PC-3 (cell line): ENCODE measurements around the gene DQX1. TPM values are rescaled to one million over a fixed set of nuclear protein-coding genes. Genes with fewer than 3 reads are reported as not detected.
A peak's percentile ranks its signal among the peaks of the same experiment; 100 is the strongest.

Source experiments
- ATAC-seq: fragments of 200-7000 bp; cut with Tn5 transposase; 2 replicates; pipeline ENCODE4 v1.9.1; 2020; ENCODE audit warnings: mild to moderate bottlenecking, moderate library complexity
- BruUV-seq: library from RNA; stranded (reverse); fragments of 400-500 nt; replicated peaks from 2 replicates; lab custom pipeline; 2021; lab: Mats Ljungman, UMichigan
- CTCF ChIA-PET: fragments of 300-600 bp; sonication (Branson Sonifier 250); formaldehyde crosslinking; loops from one replicate; lab custom pipeline; 2022; ENCODE audit warnings: antibody characterized with exemption; lab: Charles Lee
- POLR2A ChIA-PET: fragments of 300-600 bp; sonication (Branson Sonifier 250); formaldehyde crosslinking; loops from one replicate; lab custom pipeline; 2022; ENCODE audit warnings: antibody characterized with exemption; ENCODE audit not compliant: unreplicated experiment; lab: Charles Lee
- DNase-seq: peaks from one replicate; pipeline ENCODE4 v3.0.0-alpha.2; 2015
- H2AFZ ChIP-seq: fragments of 300-600 bp; sonication (generic); 2 replicates; pipeline ENCODE4 v1.6.0; 2016; ENCODE audit warnings: antibody characterized with exemption, low read length
- H3F3A ChIP-seq: fragments of 300-600 bp; sonication (generic); one replicate; pipeline ENCODE4 v1.6.0; 2017; ENCODE audit warnings: antibody characterized with exemption, low read length, control low read depth, mild to moderate bottlenecking; ENCODE audit not compliant: unreplicated experiment
- H3K27ac ChIP-seq: fragments of 300-600 bp; sonication (generic); 2 replicates; pipeline ENCODE4 v1.5.1; 2016; ENCODE audit warnings: mild to moderate bottlenecking, low read length
- H3K27me3 ChIP-seq: fragments of 300-600 bp; sonication (generic); 2 replicates; pipeline ENCODE4 v1.6.1; 2016; ENCODE audit warnings: low read length, mixed read lengths
- H3K36me3 ChIP-seq: fragments of 300-600 bp; sonication (generic); 2 replicates; pipeline ENCODE4 v1.6.1; 2016; ENCODE audit warnings: low read depth, mixed run types, low read length, mixed read lengths
- H3K4me1 ChIP-seq: fragments of 300-600 bp; sonication (generic); 2 replicates; pipeline ENCODE4 v1.5.1; 2016; ENCODE audit warnings: low read length; ENCODE audit not compliant: insufficient read depth
- H3K4me2 ChIP-seq: fragments of 300-600 bp; sonication (generic); 2 replicates; pipeline ENCODE4 v1.6.0; 2016; ENCODE audit warnings: low read length
- H3K4me3 ChIP-seq: fragments of 300-600 bp; sonication (generic); 2 replicates; pipeline ENCODE4 v1.5.1; 2016; ENCODE audit warnings: mild to moderate bottlenecking, low read length, mixed read lengths
- H3K79me2 ChIP-seq: fragments of 300-600 bp; sonication (generic); 2 replicates; pipeline ENCODE4 v1.6.1; 2017; ENCODE audit warnings: low read length, mixed read lengths
- H3K9ac ChIP-seq: fragments of 300-600 bp; sonication (generic); 2 replicates; pipeline ENCODE4 v1.6.0; 2016; ENCODE audit warnings: mild to moderate bottlenecking, low read length
- H3K9me2 ChIP-seq: fragments of 300-600 bp; sonication (generic); replicated peaks from 2 replicates; pipeline ENCODE4 v1.6.1; 2016; ENCODE audit warnings: mixed run types, low read length, mixed read lengths
- H3K9me3 ChIP-seq: fragments of 300-600 bp; sonication (generic); 2 replicates; pipeline ENCODE4 v1.6.1; 2016; ENCODE audit warnings: low read length, mixed read lengths
- H4K20me1 ChIP-seq: fragments of 300-600 bp; sonication (generic); 2 replicates; pipeline ENCODE4 v1.6.1; 2016; ENCODE audit warnings: low read length, mixed read lengths
- CTCF ChIP-seq: fragments of 300-600 bp; sonication (generic); conservative IDR thresholded peaks from 2 replicates; pipeline ENCODE4 v1.5.1; 2017; ENCODE audit warnings: antibody characterized with exemption, low read depth, mild to moderate bottlenecking, low read length
- EZH2 ChIP-seq: fragments of 300-600 bp; sonication (generic); IDR thresholded peaks from one replicate; pipeline ENCODE4 v1.6.1; 2017; ENCODE audit warnings: antibody characterized with exemption, mild to moderate bottlenecking, low read length; ENCODE audit not compliant: unreplicated experiment
- EZH2phosphoT487 ChIP-seq: fragments of 300-600 bp; sonication (generic); IDR thresholded peaks from 2 replicates; pipeline ENCODE4 v1.6.1; 2018; ENCODE audit warnings: mild to moderate bottlenecking, antibody characterized with exemption, low read length, borderline replicate concordance
- intact Hi-C: fragments of 100-400 bp; cut with micrococcal nuclease; formaldehyde crosslinking; loops from 2 replicates; pipeline ENCODE4 v1.9.0; 2023
- total RNA-seq: library from RNA; depleted of rRNA; stranded (reverse); fragments of >200 nt; gene quantifications from 2 replicates; pipeline ENCODE4 v1.2.3, GENCODE V29; 2014

DQX1 gene
- total RNA-seq, 1 experiment from 2014 or later, result 0.07 TPM

DNA sequence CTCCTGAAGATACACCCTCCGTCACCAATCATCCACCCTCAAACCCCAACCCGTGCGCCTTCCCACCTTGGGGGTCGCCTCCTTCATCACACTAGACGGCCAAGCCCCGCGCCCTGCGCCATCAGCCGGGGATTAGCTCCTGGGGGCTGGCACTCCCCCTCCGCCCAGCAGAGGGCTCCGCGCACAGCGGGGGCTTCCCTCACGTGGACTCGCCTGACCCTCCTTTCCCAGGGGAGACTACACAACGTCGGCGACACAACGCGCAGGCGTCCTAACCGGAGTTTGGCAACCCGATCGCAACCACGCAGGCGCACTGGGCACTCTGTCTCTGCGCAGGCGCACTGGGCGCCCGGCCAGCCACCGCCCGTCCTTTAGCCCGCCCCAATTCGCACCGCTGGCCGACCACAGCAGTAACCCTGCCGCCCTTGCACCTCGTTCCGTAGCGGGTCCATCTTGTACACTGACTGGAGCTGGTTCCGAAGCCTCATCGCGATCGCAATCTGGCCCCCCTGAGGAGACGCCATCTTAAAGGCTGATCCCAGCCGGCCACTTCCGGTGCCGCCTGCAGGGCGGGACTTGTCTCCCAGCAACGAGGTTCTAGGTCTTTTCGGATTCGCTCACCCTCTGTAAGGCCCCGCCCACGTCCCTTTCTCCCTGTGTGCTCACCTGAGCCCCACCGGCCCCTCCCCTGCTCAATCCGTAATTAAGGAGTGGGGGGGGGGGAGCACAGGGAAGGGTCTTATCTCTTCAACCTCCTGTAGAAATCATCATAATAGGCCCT is 18.7 kb downstream of the DQX1 start, which contains the start of gene PCGF1:
TSS of gene PCGF1 (minus strand) at position 551 of the 781 bp plus-strand sequence. CDS start at position 524, 27 bp downstream.
- DNase-seq (peak; percentile 99), ATAC-seq (peak; percentile 93)
- Histone ChIP-seq H3K36me3 (peaks cover 7% of the 10 kb centered on the region), H4K20me1 (no peaks in the 10 kb centered on the region), H3K9ac (peak within 1 kb of the TSS; percentile 99), H3K4me1 (peaks cover 18% of the 10 kb centered on the region), H3K9me2 (no peaks in the 10 kb centered on the region), H2AFZ (peak within 1 kb of the TSS; percentile 84), H3K9me3 (no peaks in the 10 kb centered on the region), H3K79me2 (peaks cover 22% of the 10 kb centered on the region), H3K4me3 (peak within 1 kb of the TSS; percentile 95), H3F3A (no peaks in the 10 kb centered on the region), H3K4me2 (peak within 1 kb of the TSS; percentile 93), H3K27me3 (no peaks in the 10 kb centered on the region), H3K27ac (peak within 1 kb of the TSS; percentile 94)
- intact Hi-C loops, result loop anchor here (1.0 to 2.0 kb wide), 3 partner anchors 22 to 53 kb away; partner anchors contain the start of genes AUP1, HTRA2, INO80B and TTC31
- CTCF ChIA-PET, result no interaction called here
- no peak for TF ChIP-seq EZH2phosphoT487
- 0 out of 2 replicates have a peak, but pooled peaks have one; percentile 17 for TF ChIP-seq CTCF
- no peak for TF ChIP-seq EZH2
- no TSS peak for BruUV-seq
- POLR2A ChIA-PET, result interaction anchor here (0.5 kb wide), 1 partner anchor 1122 kb away, joined by 7 read pairs; the partner anchor contains the start of gene ALMS1

DNA sequence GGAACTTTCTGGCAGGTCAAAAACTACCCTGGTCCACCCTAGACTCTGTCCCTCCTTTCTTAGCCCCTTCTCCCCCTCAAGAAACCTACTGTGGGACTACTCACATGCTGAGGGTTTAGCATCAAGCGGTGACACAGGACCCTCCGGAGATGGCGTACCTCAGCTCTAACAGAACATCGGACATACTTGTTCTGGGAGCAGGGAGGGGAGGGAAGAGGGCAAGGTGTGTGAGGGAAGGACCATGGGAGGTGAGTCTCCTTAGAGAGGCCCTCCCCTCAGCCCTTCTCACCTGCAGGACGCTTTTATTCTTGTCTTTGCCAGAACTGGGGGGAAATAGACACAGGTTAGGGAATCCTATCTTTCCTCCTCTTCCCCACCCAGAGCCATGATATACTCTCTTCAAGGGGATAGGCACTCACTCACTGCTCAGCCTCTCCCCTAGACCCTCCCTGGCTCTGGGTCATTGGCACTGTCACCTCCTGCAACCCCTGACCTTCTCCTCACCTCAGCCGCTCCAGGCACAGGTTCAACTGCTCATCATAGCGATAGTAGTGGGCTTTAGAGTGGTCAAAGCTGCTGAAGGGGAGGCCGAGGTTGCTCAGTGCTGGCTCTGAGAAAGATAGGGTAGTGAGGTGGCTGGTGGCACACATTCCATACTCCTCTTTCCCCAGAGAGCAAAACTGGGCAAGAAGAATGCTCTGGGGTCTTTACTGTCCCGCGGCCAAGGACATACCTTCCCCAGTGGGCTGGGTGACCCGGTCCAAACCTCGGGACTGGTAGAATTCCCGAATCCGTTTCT is 20.4 kb downstream of the DQX1 start:
- peaks cover 22% of the 10 kb centered on the region for H3K79me2 ChIP-seq
- ChIA-PET CTCF (no interaction called here), POLR2A (no interaction called here)
- H3K4me2 ChIP-seq, result peak overlapping the region; percentile 93
- no peaks in the 10 kb centered on the region for H3K27me3 ChIP-seq
- H3F3A ChIP-seq, result no peaks in the 10 kb centered on the region
- H4K20me1 ChIP-seq, result no peaks in the 10 kb centered on the region
- no peak overlapping the region for H3K27ac ChIP-seq
- BruUV-seq, result no TSS peak
- ATAC-seq (no peak), DNase-seq (no peak)
- H2AFZ ChIP-seq, result no peak overlapping the region
- H3K36me3 ChIP-seq, result peaks cover 7% of the 10 kb centered on the region
- no peaks in the 10 kb centered on the region for H3K9me2 ChIP-seq
- H3K4me3 ChIP-seq, result peak overlapping the region; percentile 95
- intact Hi-C loops, result loop anchor here (2.0 kb wide), 1 partner anchor 51 kb away; the partner anchor contains the start of gene INO80B
- TF ChIP-seq EZH2 (no peak), CTCF (no peak), EZH2phosphoT487 (no peak)
- H3K9ac ChIP-seq, result no peak overlapping the region
- H3K4me1 ChIP-seq, result peaks cover 18% of the 10 kb centered on the region
- H3K9me3 ChIP-seq, result no peaks in the 10 kb centered on the region
